ENCODE data around the gene GMCL1.
"Not testable (repeated sequence)": the region's sequence is repeated elsewhere in the genome, so short reads cannot be mapped to it uniquely, and the experiment has no call there.

GMCL1 gene

GRCh38 chr2:69863298-69863697 is 33.8 kb downstream of the GMCL1 start:
- DNase-seq, result no peak

GRCh38 chr2:69888451-69888850 is 59.0 kb downstream of the GMCL1 start:
- DNase-seq, result no peak

GRCh38 chr2:69889302-69889701 is 59.8 kb downstream of the GMCL1 start:
- DNase-seq, result no peak

GRCh38 chr2:69890881-69891280 is 61.4 kb downstream of the GMCL1 start:
- DNase-seq, result no peak

GRCh38 chr2:69892838-69893424 is 63.5 kb downstream of the GMCL1 start:
- DNase-seq, result not testable (repeated sequence)

GRCh38 chr2:69893684-69894551 is 64.5 kb downstream of the GMCL1 start, which contains the start of gene SNRNP27:
Gene SNRNP27 (plus strand): TSS chr2:69893956. CDS start chr2:69893985, 29 bp downstream.
- DNase-seq, result peak in 13 of 14 donors; percentile 32 to 81 (median 72)

GRCh38 chr2:69894737-69895136 is 65.3 kb downstream of the GMCL1 start:
- not testable (repeated sequence) for DNase-seq

GRCh38 chr2:69902213-69902922 is 72.9 kb downstream of the GMCL1 start:
- no peak for DNase-seq

GRCh38 chr2:69907216-69907615 is 77.8 kb downstream of the GMCL1 start:
- no peak for DNase-seq

GRCh38 chr2:69911985-69912563 is 82.6 kb downstream of the GMCL1 start:
- peak in 1 of 14 donors; percentile 46 for DNase-seq

- peak; percentile 95 to 100 (median 100) for DNase-seq
Measured at GRCh38 chr2:69914164-69914949, 84.9 kb downstream of the GMCL1 start.

- DNase-seq, result peak in 5 of 14 donors; percentile 31 to 71 (median 49)
Measured at GRCh38 chr2:69914950-69915945, 85.8 kb downstream of the GMCL1 start, which contains the start of gene MXD1. Gene MXD1 (plus strand): TSS chr2:69915109. CDS start chr2:69915331, 222 bp downstream.

GRCh38 chr2:69916106-69916505 is 86.6 kb downstream of the GMCL1 start:
- no peak for DNase-seq

GRCh38 chr2:69917852-69918251 is 88.4 kb downstream of the GMCL1 start:
- DNase-seq, result no peak

GRCh38 chr2:69918401-69918800 is 88.9 kb downstream of the GMCL1 start:
- no peak for DNase-seq

- no peak for DNase-seq
Measured at GRCh38 chr2:69923116-69923515, 93.7 kb downstream of the GMCL1 start.

GRCh38 chr2:69926849-69927515 is 97.5 kb downstream of the GMCL1 start:
- no peak for DNase-seq
